Fibroblast of lung (primary cell): ENCODE data around the gene COL25A1. TPM values are rescaled to one million over a fixed set of nuclear protein-coding genes. Genes with fewer than 3 reads are reported as not detected.

ENCODE experiments used
- DNase-seq, 2 donors: peaks; one replicate each; pipeline versions ENCODE4 v3.0.0 to v3.0.0-alpha.2; 2010; ENCODE audit warnings: low read depth in 2 of 2
- H2AFZ ChIP-seq: 2 replicates; pipeline ENCODE4 v1.5.1; 2012; ENCODE audit warnings: low read length, control low read depth, inconsistent platforms
- H3K27ac ChIP-seq: 2 replicates; pipeline ENCODE4 v1.5.1; 2011; ENCODE audit warnings: low read length, control low read depth; ENCODE audit not compliant: insufficient read depth
- H3K27me3 ChIP-seq: 2 replicates; pipeline ENCODE4 v1.5.1; 2011; ENCODE audit warnings: mild to moderate bottlenecking, low read length; ENCODE audit not compliant: control insufficient read depth, insufficient read depth
- H3K36me3 ChIP-seq: 2 replicates; pipeline ENCODE4 v1.5.1; 2011; ENCODE audit warnings: low read length; ENCODE audit not compliant: control insufficient read depth, insufficient read depth
- H3K4me1 ChIP-seq: 2 replicates; pipeline ENCODE4 v1.5.1; 2011; ENCODE audit warnings: low read length; ENCODE audit not compliant: control insufficient read depth, insufficient read depth; ENCODE audit errors: extremely low read depth
- H3K4me2 ChIP-seq: 2 replicates; pipeline ENCODE4 v1.5.1; 2011; ENCODE audit warnings: low read length, control low read depth; ENCODE audit not compliant: insufficient read depth; ENCODE audit errors: extremely low read depth
- H3K4me3 ChIP-seq, 4 experiments: fragments of 200-600 bp in 1 of 4; sonication (generic) in 1 of 4; replicated peaks in 1 of 4; 2 replicates each; pipeline ENCODE4 v1.5.1; 2011 to 2016; ENCODE audit warnings: low read length in 4 of 4, low read depth in 3 of 4, mild to moderate bottlenecking in 3 of 4, control low read depth in 2 of 4, inconsistent platforms in 1 of 4, mixed read lengths in 1 of 4; ENCODE audit not compliant: insufficient read depth in 1 of 4; ENCODE audit errors: control extremely low read depth in 1 of 4
- H3K79me2 ChIP-seq: 2 replicates; pipeline ENCODE4 v1.5.1; 2012; ENCODE audit warnings: mild to moderate bottlenecking, low read length, inconsistent platforms; ENCODE audit not compliant: control insufficient read depth, insufficient read depth
- H3K9ac ChIP-seq: 2 replicates; pipeline ENCODE4 v1.5.1; 2011; ENCODE audit warnings: mild to moderate bottlenecking, low read length, control low read depth; ENCODE audit not compliant: insufficient read depth
- H3K9me3 ChIP-seq: 2 replicates; pipeline ENCODE4 v1.5.1; 2012; ENCODE audit warnings: low read depth, low read length; ENCODE audit not compliant: control insufficient read depth, insufficient read depth
- H4K20me1 ChIP-seq: 2 replicates; pipeline ENCODE4 v1.5.1; 2011; ENCODE audit warnings: low read length; ENCODE audit not compliant: control insufficient read depth, insufficient read depth; ENCODE audit errors: extremely low read depth
- EZH2 ChIP-seq: IDR thresholded peaks from 2 replicates; pipeline ENCODE4 v1.5.1; 2012; ENCODE audit warnings: low read length, control low read depth, mild to moderate bottlenecking; ENCODE audit errors: missing control alignments
- polyA plus RNA-seq, 2 donors: library from polyadenylated mRNA; depleted of rRNA in 1 of 2; stranded (reverse) in 1 of 2; unstranded in 1 of 2; fragments of >200 nt; gene quantifications; 2 replicates each; pipeline ENCODE4 v1.2.1, GENCODE V29; 2011 to 2012; ENCODE audit warnings: missing spikeins in 1 of 2
- total RNA-seq: library from RNA; depleted of rRNA; stranded (reverse); fragments of >200 nt; gene quantifications from 2 replicates; pipeline ENCODE4 v1.2.1, GENCODE V29; 2014
- TF ChIP-seq, protein P1 (sequence below), 2 donors: IDR thresholded peaks in 1 of 2; conservative IDR thresholded peaks in 1 of 2; 1 replicate in 1 of 2; 2 replicates in 1 of 2; pipeline ENCODE4 v1.5.1; 2011 to 2012; ENCODE audit warnings: low read length in 2 of 2, control low read depth in 1 of 2, inconsistent platforms in 1 of 2, low read depth in 1 of 2, mild to moderate bottlenecking in 1 of 2

COL25A1 gene
- total and polyA plus RNA-seq, 2 donors (not counting 1 experiment from before 2014, with no cell fraction given) = under 0.01 to 0.01 TPM

DNA sequence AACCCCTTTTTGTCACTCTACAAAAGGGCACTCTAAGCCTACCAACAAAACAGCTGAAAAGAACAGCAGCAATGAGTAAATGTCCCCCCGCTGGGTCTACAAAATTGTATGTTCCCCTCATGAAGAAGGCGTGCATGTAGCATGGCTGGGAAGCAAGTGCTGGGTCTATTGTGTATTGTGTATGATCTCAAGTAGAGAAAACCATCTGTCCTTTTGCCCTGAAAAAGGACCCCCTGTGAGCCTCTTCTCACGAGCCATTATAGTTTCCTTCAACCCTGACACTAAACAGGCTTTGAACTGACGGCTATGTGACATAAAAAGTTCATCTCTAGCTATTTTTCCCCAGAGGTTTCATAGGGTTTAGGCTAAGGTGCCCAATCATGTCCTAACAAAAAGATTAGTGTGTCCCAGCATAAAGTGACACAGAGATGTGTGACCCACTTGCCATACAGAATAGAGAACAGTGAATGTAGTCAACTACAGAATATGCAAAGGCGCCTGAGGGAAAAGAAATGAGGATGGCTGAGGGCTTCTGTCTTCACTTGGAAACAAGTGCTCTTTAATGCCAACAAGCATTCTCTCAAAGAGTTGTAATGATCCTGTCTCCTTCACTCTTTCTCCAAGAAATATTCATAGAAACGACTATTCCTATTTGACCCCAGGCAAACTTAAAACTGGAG, 27.3 kb downstream of the COL25A1 start:
- no peak overlapping the region for H2AFZ ChIP-seq
- H3K27me3 ChIP-seq = no peaks in the 10 kb centered on the region

DNA sequence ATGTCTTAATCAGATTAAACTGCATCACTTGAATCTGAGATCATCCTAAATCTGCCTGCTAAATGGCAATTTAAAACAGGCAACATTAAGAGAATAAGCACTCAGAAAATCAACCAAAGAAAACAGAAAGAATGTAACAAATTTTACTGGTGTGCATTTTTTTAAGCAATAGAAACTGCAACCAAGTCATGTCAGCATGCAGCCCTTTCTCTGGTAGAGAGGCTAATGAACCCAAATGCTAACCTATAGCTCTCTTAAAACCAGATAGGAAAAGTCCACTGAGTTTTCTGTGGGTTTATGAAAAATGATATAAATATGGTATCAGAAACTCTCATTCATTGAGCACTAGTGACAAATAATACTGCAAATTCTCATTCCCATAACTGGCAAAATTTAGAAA, 35.6 kb downstream of the COL25A1 start:
- Histone ChIP-seq H2AFZ (no peak overlapping the region), H4K20me1 (no peaks in the 10 kb centered on the region), H3K79me2 (no peaks in the 10 kb centered on the region), H3K9ac (no peak overlapping the region), H3K36me3 (no peaks in the 10 kb centered on the region), H3K9me3 (no peaks in the 10 kb centered on the region), H3K4me3 (no peak overlapping the region), H3K27me3 (no peaks in the 10 kb centered on the region), H3K4me1 (no peaks in the 10 kb centered on the region), H3K27ac (no peak overlapping the region), H3K4me2 (no peak overlapping the region)
- TF ChIP-seq, protein P1, sequence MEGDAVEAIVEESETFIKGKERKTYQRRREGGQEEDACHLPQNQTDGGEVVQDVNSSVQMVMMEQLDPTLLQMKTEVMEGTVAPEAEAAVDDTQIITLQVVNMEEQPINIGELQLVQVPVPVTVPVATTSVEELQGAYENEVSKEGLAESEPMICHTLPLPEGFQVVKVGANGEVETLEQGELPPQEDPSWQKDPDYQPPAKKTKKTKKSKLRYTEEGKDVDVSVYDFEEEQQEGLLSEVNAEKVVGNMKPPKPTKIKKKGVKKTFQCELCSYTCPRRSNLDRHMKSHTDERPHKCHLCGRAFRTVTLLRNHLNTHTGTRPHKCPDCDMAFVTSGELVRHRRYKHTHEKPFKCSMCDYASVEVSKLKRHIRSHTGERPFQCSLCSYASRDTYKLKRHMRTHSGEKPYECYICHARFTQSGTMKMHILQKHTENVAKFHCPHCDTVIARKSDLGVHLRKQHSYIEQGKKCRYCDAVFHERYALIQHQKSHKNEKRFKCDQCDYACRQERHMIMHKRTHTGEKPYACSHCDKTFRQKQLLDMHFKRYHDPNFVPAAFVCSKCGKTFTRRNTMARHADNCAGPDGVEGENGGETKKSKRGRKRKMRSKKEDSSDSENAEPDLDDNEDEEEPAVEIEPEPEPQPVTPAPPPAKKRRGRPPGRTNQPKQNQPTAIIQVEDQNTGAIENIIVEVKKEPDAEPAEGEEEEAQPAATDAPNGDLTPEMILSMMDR (conservative IDR thresholded peaks at IDR 0.05 in 1 of 2, IDR thresholded peaks at IDR 0.05 in 1 of 2; ENCODE audit: low read depth in 1 of 2, low read length in 2 of 2) = no peak
- TF ChIP-seq EZH2 = no peak
- DNase-seq = no peak

More for the DNA sequence above, 27.3 kb downstream of the COL25A1 start:
- no peak for TF ChIP-seq EZH2
- TF ChIP-seq, protein P1 (conservative IDR thresholded peaks at IDR 0.05 in 1 of 2, IDR thresholded peaks at IDR 0.05 in 1 of 2; ENCODE audit: low read depth in 1 of 2, low read length in 2 of 2) = no peak
- H3K79me2 ChIP-seq = no peaks in the 10 kb centered on the region
- no peaks in the 10 kb centered on the region for H4K20me1 ChIP-seq
- H3K4me2 ChIP-seq = no peak overlapping the region
- no peaks in the 10 kb centered on the region for H3K9me3 ChIP-seq
- H3K4me3 ChIP-seq = no peak overlapping the region
- no peak for DNase-seq
- no peak overlapping the region for H3K27ac ChIP-seq
- no peaks in the 10 kb centered on the region for H3K4me1 ChIP-seq
- no peaks in the 10 kb centered on the region for H3K36me3 ChIP-seq
- no peak overlapping the region for H3K9ac ChIP-seq

DNA sequence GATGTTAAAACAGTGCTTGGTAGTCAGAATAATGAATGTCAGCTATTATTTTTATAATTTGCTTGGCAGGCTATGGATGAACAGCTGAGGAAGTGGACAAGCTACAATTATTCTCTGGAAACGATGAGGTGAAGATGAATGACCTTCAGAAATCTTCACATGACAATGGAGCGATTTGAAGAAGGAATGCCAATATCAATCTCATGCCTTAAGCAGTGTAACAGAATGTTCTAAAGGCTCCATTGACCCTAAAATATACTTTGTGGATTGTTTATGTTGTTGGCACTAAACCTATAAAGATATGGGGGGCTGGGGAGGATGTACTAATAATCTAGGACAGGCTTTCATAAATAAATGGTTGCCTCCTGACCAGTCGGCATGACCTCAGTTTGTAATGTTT, 36.2 kb downstream of the COL25A1 start:
- TF ChIP-seq, protein P1 (conservative IDR thresholded peaks at IDR 0.05 in 1 of 2, IDR thresholded peaks at IDR 0.05 in 1 of 2; ENCODE audit: low read depth in 1 of 2, low read length in 2 of 2) = no peak
- TF ChIP-seq EZH2 = no peak

More for the DNA sequence above, 36.2 kb downstream of the COL25A1 start:
- Histone ChIP-seq H3K27me3 (no peaks in the 10 kb centered on the region), H3K4me3 (no peak overlapping the region), H3K9me3 (no peaks in the 10 kb centered on the region), H3K27ac (no peak overlapping the region), H3K36me3 (no peaks in the 10 kb centered on the region), H3K4me2 (no peak overlapping the region), H3K9ac (no peak overlapping the region), H3K4me1 (no peaks in the 10 kb centered on the region), H4K20me1 (no peaks in the 10 kb centered on the region), H3K79me2 (no peaks in the 10 kb centered on the region), H2AFZ (no peak overlapping the region)
- no peak for DNase-seq
